B cell (primary cell): ENCODE results near the gene AP4E1. TPM values are rescaled to one million over a fixed set of nuclear protein-coding genes. Genes with fewer than 3 reads are reported as not detected.

Source experiments
- ATAC-seq: fragments of 200-7000 bp; cut with Tn5 transposase; one replicate; pipeline ENCODE4 v1.10.0; 2021; ENCODE audit warnings: low read depth, mild to moderate bottlenecking, moderate number of reproducible peaks, moderate library complexity
- CTCF ChIA-PET: fragments of 350-600 bp; sonication (Branson Sonifier 250); formaldehyde crosslinking; loops from one replicate; lab custom pipeline; 2021; ENCODE audit warnings: antibody characterized with exemption, inconsistent platforms; lab: Charles Lee
- POLR2A ChIA-PET: fragments of 350-600 bp; sonication (Branson Sonifier 250); formaldehyde crosslinking; loops from one replicate; lab custom pipeline; 2021; ENCODE audit warnings: antibody characterized with exemption; lab: Charles Lee
- DNase-seq: peaks from one replicate; pipeline ENCODE4 v3.0.0; 2013
- H2AFZ ChIP-seq: 2 replicates; pipeline ENCODE4 v1.6.1; 2012; ENCODE audit warnings: mild to moderate bottlenecking, low read depth, low read length; ENCODE audit not compliant: insufficient read depth, poor library complexity, severe bottlenecking
- H3K27ac ChIP-seq, 2 donors: 1 replicate in 1 of 2; 2 replicates in 1 of 2; pipeline ENCODE4 v1.5.1; 2012 to 2013; ENCODE audit warnings: low read length in 2 of 2, mild to moderate bottlenecking in 2 of 2, moderate library complexity in 1 of 2
- H3K27me3 ChIP-seq, 4 experiments: fragments of 200-600 bp in 1 of 4; sonication (generic) in 1 of 4; replicated peaks in 1 of 4; 1 replicate in 2 of 4; 2 replicates in 2 of 4; pipeline versions ENCODE4 v1.6.1 to v1.7.0; 2013 to 2016; ENCODE audit warnings: low read length in 3 of 4, mild to moderate bottlenecking in 2 of 4, mixed read lengths in 1 of 4, moderate library complexity in 1 of 4; ENCODE audit not compliant: insufficient read depth in 4 of 4, control insufficient read depth in 3 of 4; ENCODE audit errors: control extremely low read depth in 1 of 4
- H3K36me3 ChIP-seq, 2 experiments: replicated peaks in 1 of 2; 1 replicate in 1 of 2; 2 replicates in 1 of 2; pipeline versions ENCODE4 v1.6.1 to v1.7.1; 2013; ENCODE audit warnings: low read length in 1 of 2; ENCODE audit not compliant: insufficient read depth in 2 of 2, control insufficient read depth in 1 of 2; ENCODE audit errors: control extremely low read depth in 1 of 2, extremely low read depth in 1 of 2
- H3K4me1 ChIP-seq, 2 donors: fragments of 200-600 bp in 1 of 2; sonication (generic) in 1 of 2; 1 replicate in 1 of 2; 2 replicates in 1 of 2; pipeline versions ENCODE4 v1.5.1 to v1.6.1; 2013 to 2017; ENCODE audit warnings: low read length in 2 of 2; ENCODE audit not compliant: control insufficient read depth in 2 of 2, insufficient read depth in 2 of 2
- H3K4me2 ChIP-seq: replicated peaks from 2 replicates; pipeline ENCODE3; 2012; ENCODE audit warnings: mild to moderate bottlenecking, low read depth, low read length; ENCODE audit not compliant: poor library complexity, severe bottlenecking
- H3K4me3 ChIP-seq, 5 experiments: fragments of 200-600 bp in 1 of 5; sonication (generic) in 1 of 5; 1 replicate in 3 of 5; 2 replicates in 2 of 5; pipeline versions ENCODE4 v1.5.1 to v1.7.0; 2011 to 2016; ENCODE audit warnings: low read length in 4 of 5, mild to moderate bottlenecking in 4 of 5, low read depth in 2 of 5, control low read depth in 1 of 5, moderate library complexity in 1 of 5; ENCODE audit not compliant: insufficient read depth in 1 of 5; ENCODE audit errors: control extremely low read depth in 1 of 5, extremely low read depth in 1 of 5
- H3K79me2 ChIP-seq: fragments of 200-600 bp; sonication (generic); one replicate; pipeline ENCODE4 v1.6.0; 2016; ENCODE audit warnings: low read length; ENCODE audit not compliant: control insufficient read depth, insufficient read depth
- H3K9ac ChIP-seq: fragments of 200-600 bp; sonication (generic); 2 replicates; pipeline ENCODE4 v1.6.1; 2017; ENCODE audit warnings: mild to moderate bottlenecking, low read length, moderate library complexity
- H3K9me3 ChIP-seq, 3 donors: one replicate each; pipeline versions ENCODE4 v1.6.1 to v1.7.1; 2013; ENCODE audit warnings: low read length in 2 of 3; ENCODE audit not compliant: control insufficient read depth in 2 of 3, insufficient read depth in 1 of 3; ENCODE audit errors: control extremely low read depth in 1 of 3
- H4K20me1 ChIP-seq: 2 replicates; pipeline ENCODE4 v1.6.0; 2012; ENCODE audit warnings: mild to moderate bottlenecking, low read length; ENCODE audit not compliant: insufficient read depth, control insufficient read depth, poor library complexity, severe bottlenecking
- H3K27ac Mint-ChIP-seq: one replicate; pipeline ENCODE4 v1.8.0; 2021; ENCODE audit warnings: mixed read lengths
- H3K27me3 Mint-ChIP-seq: one replicate; pipeline ENCODE4 v1.8.0; 2021; ENCODE audit warnings: mixed read lengths
- H3K4me1 Mint-ChIP-seq: one replicate; pipeline ENCODE4 v1.8.0; 2021; ENCODE audit warnings: mixed read lengths
- H3K4me3 Mint-ChIP-seq: one replicate; pipeline ENCODE4 v1.8.0; 2021; ENCODE audit warnings: mixed read lengths
- H3K9me3 Mint-ChIP-seq: one replicate; pipeline ENCODE4 v1.8.0; 2022; ENCODE audit warnings: mixed read lengths; ENCODE audit not compliant: insufficient read depth
- EZH2 ChIP-seq: IDR thresholded peaks from 2 replicates; pipeline ENCODE4 v1.6.1; 2012; ENCODE audit warnings: borderline replicate concordance, low read depth, mild to moderate bottlenecking, moderate library complexity, low read length; ENCODE audit not compliant: insufficient read depth, poor library complexity, severe bottlenecking
- WGBS: methylation state at CpG from one replicate; pipeline ENCODE4 v1.1.5; 2013; ENCODE audit warnings: missing lambda C conversion rate; ENCODE audit not compliant: insufficient coverage; 5-methylcytosine and 5-hydroxymethylcytosine counted together
- intact Hi-C: fragments of 100-400 bp; cut with micrococcal nuclease; formaldehyde crosslinking; loops from one replicate; pipeline ENCODE4 v1.10.0; 2022
- polyA plus RNA-seq: library from polyadenylated mRNA; depleted of rRNA; stranded (reverse); fragments of >200 nt; gene quantifications from 2 replicates; pipeline ENCODE4 v1.2.3, GENCODE V29; 2012
- total RNA-seq, 2 donors: library from RNA; stranded (reverse); fragments of 120-200 nt in 1 of 2; gene quantifications; 1 replicate in 1 of 2; 2 replicates in 1 of 2; pipeline versions ENCODE4 v1.2.3 to v1.2.4, GENCODE V29; 2013 to 2022
- TF ChIP-seq, protein P1 (sequence below): fragments of 200-600 bp; IDR thresholded peaks from one replicate; pipeline ENCODE4 v1.8.0; 2022; ENCODE audit warnings: antibody characterized with exemption, mild to moderate bottlenecking

AP4E1 gene
- total and polyA plus RNA-seq, 2 donors (not counting 1 experiment from before 2014, with no cell fraction given), result 2.8 to 12.0 TPM

DNA sequence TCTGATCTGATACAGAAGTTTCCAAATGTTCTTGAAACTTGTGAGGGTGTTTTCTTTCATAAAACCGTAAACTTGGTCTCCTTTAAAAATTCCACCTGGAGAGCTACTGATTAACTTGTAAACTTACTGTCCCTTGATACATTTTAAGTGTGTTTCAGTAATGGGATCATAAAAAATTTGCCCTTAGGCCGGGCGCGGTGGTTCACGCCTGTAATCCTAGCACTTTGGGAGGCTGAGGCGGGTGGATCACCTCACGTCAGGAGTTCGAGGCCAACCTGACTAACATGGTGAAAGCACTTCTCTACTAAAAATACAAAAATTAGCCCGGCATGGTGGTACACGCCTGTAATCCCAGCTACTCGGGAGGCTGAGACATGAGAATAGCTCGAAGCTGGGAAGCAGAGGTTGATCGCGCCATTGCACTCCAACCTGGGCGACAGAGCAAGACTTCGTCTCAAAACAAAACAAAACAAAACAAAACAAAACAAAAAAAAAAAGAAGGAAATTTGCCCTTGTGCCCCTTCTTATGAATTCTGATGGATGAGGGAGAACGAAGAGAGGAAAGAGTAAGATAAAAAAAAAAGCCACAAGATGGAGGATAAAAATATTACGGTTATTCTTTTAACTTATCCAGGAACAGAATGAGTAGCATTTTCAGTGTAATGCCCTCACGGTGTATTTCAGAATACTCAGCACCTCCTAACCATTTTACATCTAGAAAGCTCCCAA lies 32.1 kb upstream of the AP4E1 start:
- peaks cover 3 to 21% of the 10 kb centered on the region in 2 donors for H3K4me1 ChIP-seq
- H3K4me3 ChIP-seq, result peak overlapping the region in 4 of 5 experiments; percentile 19 to 52 (median 46)

More for the DNA sequence above, 32.1 kb upstream of the AP4E1 start:
- ChIA-PET CTCF (interaction anchor here (0.6 to 3.6 kb wide), 17 partner anchors 10 to 516 kb away, joined by 3 to 52 read pairs (median 3); partner anchors contain the start of gene TRPM7), POLR2A (interaction anchor here (0.5 to 0.7 kb wide), 2 partner anchors 111 to 191 kb away, joined by 3 read pairs; partner anchors contain the start of gene SPPL2A)
- H3K27ac ChIP-seq, result no peak overlapping the region
- ATAC-seq (no peak), DNase-seq (no peak)
- WGBS, result 87% methylated on average over 8 of the region's 19 CpGs
- peak overlapping the region; percentile 71 for H3K4me2 ChIP-seq
- intact Hi-C loops, result loop anchor here (2.0 kb wide), 1 partner anchor 112 kb away; the partner anchor contains the start of gene SPPL2A
- H3K27me3 Mint-ChIP-seq, result no peaks in the 10 kb centered on the region
- peak overlapping the region; percentile 55 for H3K27ac Mint-ChIP-seq
- no peaks in the 10 kb centered on the region for H3K27me3 ChIP-seq
- TF ChIP-seq EZH2, result no peak
- TF ChIP-seq, protein P1, sequence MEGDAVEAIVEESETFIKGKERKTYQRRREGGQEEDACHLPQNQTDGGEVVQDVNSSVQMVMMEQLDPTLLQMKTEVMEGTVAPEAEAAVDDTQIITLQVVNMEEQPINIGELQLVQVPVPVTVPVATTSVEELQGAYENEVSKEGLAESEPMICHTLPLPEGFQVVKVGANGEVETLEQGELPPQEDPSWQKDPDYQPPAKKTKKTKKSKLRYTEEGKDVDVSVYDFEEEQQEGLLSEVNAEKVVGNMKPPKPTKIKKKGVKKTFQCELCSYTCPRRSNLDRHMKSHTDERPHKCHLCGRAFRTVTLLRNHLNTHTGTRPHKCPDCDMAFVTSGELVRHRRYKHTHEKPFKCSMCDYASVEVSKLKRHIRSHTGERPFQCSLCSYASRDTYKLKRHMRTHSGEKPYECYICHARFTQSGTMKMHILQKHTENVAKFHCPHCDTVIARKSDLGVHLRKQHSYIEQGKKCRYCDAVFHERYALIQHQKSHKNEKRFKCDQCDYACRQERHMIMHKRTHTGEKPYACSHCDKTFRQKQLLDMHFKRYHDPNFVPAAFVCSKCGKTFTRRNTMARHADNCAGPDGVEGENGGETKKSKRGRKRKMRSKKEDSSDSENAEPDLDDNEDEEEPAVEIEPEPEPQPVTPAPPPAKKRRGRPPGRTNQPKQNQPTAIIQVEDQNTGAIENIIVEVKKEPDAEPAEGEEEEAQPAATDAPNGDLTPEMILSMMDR, result no peak
- H3K36me3 ChIP-seq, result no peaks in the 10 kb centered on the region
- H3K4me3 Mint-ChIP-seq, result peak overlapping the region; percentile 83
- H4K20me1 ChIP-seq, result no peaks in the 10 kb centered on the region
- H3K9me3 ChIP-seq, result no peaks in the 10 kb centered on the region
- no peaks in the 10 kb centered on the region for H3K79me2 ChIP-seq
- H3K9ac ChIP-seq, result peak overlapping the region; percentile 46
- H3K9me3 Mint-ChIP-seq, result no peaks in the 10 kb centered on the region
- peaks cover 32% of the 10 kb centered on the region for H3K4me1 Mint-ChIP-seq
- H2AFZ ChIP-seq, result peak overlapping the region; percentile 73
